ENCODE data around the gene LPP. TPM values are rescaled to one million over a fixed set of nuclear protein-coding genes. Genes with fewer than 3 reads are reported as not detected.
A peak's percentile ranks its signal among the peaks of the same experiment; 100 is the strongest.

LPP gene
- total RNA-seq, 4 donors from 2014 or later: 56.0 to 65.7 (median 58.1) TPM

DNA sequence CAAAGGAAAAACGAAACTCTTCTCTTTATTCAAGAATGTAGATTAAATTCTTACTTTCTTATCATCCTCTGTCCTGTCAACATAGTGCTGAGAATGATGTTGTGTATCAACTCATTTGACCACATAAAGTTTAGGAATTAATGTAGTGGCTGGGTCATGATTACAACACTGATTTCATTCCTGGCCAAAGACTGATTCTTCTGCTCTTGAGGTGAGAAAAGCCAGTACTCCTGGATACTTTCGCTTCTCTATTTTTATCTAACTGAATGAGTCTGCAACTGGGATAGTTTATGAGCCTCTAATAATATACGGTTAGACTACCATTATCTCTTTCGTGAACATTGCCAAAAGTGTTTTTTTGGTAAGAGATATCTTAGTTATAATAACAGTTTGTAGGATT is 173.0 kb downstream of the LPP start:
- peak overlapping the region in 1 of 4 donors; percentile 3 for H3K4me3 ChIP-seq
- peak overlapping the region; percentile 70 to 86 (median 80) for H3K27ac ChIP-seq
- DNase-seq: no peak
- no peaks in the 10 kb centered on the region for H3K27me3 ChIP-seq
- ATAC-seq: peak; percentile 68 to 83
- intact Hi-C loops (cut with DNase I; ENCODE audit: low total_unique reads): loop anchor here (2.0 kb wide), 1 partner anchor 30 kb away; no protein-coding TSS in a partner anchor
- H3K36me3 ChIP-seq: no peaks in the 10 kb centered on the region
- TF ChIP-seq, protein P1, sequence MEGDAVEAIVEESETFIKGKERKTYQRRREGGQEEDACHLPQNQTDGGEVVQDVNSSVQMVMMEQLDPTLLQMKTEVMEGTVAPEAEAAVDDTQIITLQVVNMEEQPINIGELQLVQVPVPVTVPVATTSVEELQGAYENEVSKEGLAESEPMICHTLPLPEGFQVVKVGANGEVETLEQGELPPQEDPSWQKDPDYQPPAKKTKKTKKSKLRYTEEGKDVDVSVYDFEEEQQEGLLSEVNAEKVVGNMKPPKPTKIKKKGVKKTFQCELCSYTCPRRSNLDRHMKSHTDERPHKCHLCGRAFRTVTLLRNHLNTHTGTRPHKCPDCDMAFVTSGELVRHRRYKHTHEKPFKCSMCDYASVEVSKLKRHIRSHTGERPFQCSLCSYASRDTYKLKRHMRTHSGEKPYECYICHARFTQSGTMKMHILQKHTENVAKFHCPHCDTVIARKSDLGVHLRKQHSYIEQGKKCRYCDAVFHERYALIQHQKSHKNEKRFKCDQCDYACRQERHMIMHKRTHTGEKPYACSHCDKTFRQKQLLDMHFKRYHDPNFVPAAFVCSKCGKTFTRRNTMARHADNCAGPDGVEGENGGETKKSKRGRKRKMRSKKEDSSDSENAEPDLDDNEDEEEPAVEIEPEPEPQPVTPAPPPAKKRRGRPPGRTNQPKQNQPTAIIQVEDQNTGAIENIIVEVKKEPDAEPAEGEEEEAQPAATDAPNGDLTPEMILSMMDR (IDR thresholded peaks at IDR 0.05 in 4 of 5, conservative IDR thresholded peaks at IDR 0.05 in 1 of 5): no peak
- TF ChIP-seq POLR2A (IDR thresholded peaks at IDR 0.05): no peak
- in situ Hi-C loops (cut with MboI; ENCODE audit: low sequenced_read_pairs in 4 of 4): no loop called here
- peaks cover 41 to 61% of the 10 kb centered on the region in 2 donors for H3K4me1 ChIP-seq
- H3K9me3 ChIP-seq: no peaks in the 10 kb centered on the region

DNA sequence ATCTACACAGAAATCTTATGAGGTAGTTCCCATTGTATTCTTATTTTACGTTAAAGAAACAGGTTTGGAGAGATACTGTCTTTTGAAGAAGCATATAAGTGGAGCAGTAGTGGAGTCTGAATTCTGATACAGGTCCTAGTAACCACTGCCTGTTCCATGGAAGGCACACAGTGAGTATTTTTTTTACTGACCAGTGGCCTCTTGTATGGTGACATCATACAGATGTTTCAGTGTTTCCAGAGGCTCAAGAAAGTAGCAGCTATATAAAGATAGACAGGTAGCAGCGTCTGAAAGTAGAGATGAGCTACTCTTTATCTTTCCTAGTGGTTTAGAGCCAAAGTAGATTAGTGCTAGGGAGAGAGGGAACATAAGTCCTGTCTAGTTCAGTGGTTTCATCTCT is 173.5 kb downstream of the LPP start:
- H3K27ac ChIP-seq: peak overlapping the region; percentile 70 to 86 (median 80)
- intact Hi-C loops (cut with DNase I; ENCODE audit: low total_unique reads): loop anchor here (2.0 kb wide), 1 partner anchor 31 kb away; no protein-coding TSS in a partner anchor
- in situ Hi-C loops (cut with MboI; ENCODE audit: low sequenced_read_pairs in 4 of 4): no loop called here

DNA sequence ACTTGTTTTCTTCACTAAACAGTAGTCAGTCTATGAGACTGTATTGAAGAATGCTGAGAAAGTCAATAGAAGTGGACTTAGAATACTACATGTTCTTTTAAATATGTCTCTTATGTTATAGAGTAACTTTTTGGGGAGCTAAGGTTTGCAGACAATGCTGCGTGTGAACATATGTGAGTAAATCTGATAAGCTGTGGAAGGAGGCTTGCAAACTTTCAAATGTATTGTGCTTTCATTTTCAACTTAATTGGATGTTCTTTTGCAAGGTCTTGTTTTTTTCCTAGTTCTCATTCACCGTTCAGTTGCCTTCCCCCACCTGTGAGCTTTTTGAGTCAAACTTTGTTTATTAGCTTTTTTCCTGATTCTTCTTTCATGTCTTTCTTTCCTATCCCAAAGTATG is 176.2 kb downstream of the LPP start:
- H3K4me3 ChIP-seq: no peak overlapping the region
- H3K9me3 ChIP-seq: no peaks in the 10 kb centered on the region
- peaks cover 41 to 49% of the 10 kb centered on the region in 2 donors for H3K4me1 ChIP-seq
- H3K27ac ChIP-seq: peak overlapping the region; percentile 46 to 63 (median 56)
- intact Hi-C loops (cut with DNase I; ENCODE audit: low total_unique reads) (no loop called here), in situ Hi-C loops (cut with MboI; ENCODE audit: low sequenced_read_pairs in 4 of 4) (no loop called here)
- H3K27me3 ChIP-seq: no peaks in the 10 kb centered on the region
- DNase-seq: no peak
- TF ChIP-seq, protein P1 (IDR thresholded peaks at IDR 0.05 in 4 of 5, conservative IDR thresholded peaks at IDR 0.05 in 1 of 5): no peak
- no peak for TF ChIP-seq POLR2A (IDR thresholded peaks at IDR 0.05)
- no peak for ATAC-seq
- H3K36me3 ChIP-seq: no peaks in the 10 kb centered on the region

More for the DNA sequence above, 173.5 kb downstream of the LPP start:
- Histone ChIP-seq H3K9me3 (no peaks in the 10 kb centered on the region), H3K4me3 (peak overlapping the region in 1 of 4 donors; percentile 3), H3K36me3 (no peaks in the 10 kb centered on the region), H3K27me3 (no peaks in the 10 kb centered on the region), H3K4me1 (peaks cover 41 to 57% of the 10 kb centered on the region in 2 donors)
- ATAC-seq (peak; percentile 16 to 39), DNase-seq (no peak)
- TF ChIP-seq POLR2A (IDR thresholded peaks at IDR 0.05): no peak
- TF ChIP-seq, protein P1 (IDR thresholded peaks at IDR 0.05 in 4 of 5, conservative IDR thresholded peaks at IDR 0.05 in 1 of 5): no peak

DNA sequence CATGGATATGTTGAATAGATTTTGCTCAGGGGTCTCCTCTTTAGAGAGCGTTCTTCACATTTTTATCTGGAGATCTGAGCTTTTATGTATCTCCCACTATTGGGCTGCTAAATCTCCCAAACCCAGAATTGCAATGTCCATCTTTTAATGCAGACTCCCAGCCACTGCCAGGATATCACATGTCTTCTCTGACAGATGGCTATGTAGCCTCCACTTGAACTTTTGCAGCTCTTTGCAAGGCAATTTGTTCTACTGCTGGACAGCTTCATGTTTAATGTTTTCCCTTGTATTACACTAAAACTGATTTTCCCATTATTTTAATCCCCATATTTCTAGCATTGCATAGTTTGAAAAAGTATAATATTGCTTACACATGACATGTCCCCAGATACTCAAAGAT is 177.2 kb downstream of the LPP start:
- H3K4me3 ChIP-seq: no peak overlapping the region
- H3K4me1 ChIP-seq: peaks cover 37 to 43% of the 10 kb centered on the region in 2 donors
- intact Hi-C loops (cut with DNase I; ENCODE audit: low total_unique reads): no loop called here
- in situ Hi-C loops (cut with MboI; ENCODE audit: low sequenced_read_pairs in 4 of 4): no loop called here
- DNase-seq (no peak), ATAC-seq (peak in 1 of 2 donors; percentile 61)
- TF ChIP-seq, protein P1 (IDR thresholded peaks at IDR 0.05 in 4 of 5, conservative IDR thresholded peaks at IDR 0.05 in 1 of 5): no peak
- H3K27me3 ChIP-seq: no peaks in the 10 kb centered on the region
- no peaks in the 10 kb centered on the region for H3K36me3 ChIP-seq
- peak overlapping the region in 3 of 4 donors; percentile 51 to 63 (median 62) for H3K27ac ChIP-seq
- no peaks in the 10 kb centered on the region for H3K9me3 ChIP-seq

DNA sequence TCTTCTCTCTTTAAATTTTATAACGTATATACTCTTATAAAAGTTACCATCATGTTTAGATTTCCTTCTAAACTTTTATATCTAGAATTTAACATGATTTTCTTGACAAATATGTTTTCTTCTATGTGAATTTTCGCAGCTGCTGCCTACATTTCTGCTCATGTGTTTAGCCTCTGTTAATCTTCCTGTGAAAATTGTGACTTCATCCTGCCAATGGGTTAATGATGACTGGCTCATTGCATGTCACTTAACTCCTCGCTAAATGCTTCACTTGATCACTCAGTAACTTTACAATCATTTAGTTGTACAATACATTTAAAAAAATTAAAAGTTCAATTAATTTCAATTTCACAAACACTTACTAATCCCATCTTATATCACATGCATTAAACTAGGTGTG is 178.1 kb downstream of the LPP start:
- H3K27ac ChIP-seq: no peak overlapping the region
- no peak overlapping the region for H3K4me3 ChIP-seq
- no peak for DNase-seq
- in situ Hi-C loops (cut with MboI; ENCODE audit: low sequenced_read_pairs in 4 of 4) (no loop called here), intact Hi-C loops (cut with DNase I; ENCODE audit: low total_unique reads) (no loop called here)
- no peak for ATAC-seq
- H3K4me1 ChIP-seq: peaks cover 28 to 34% of the 10 kb centered on the region in 2 donors
- no peaks in the 10 kb centered on the region for H3K36me3 ChIP-seq
- H3K9me3 ChIP-seq: no peaks in the 10 kb centered on the region
- H3K27me3 ChIP-seq: no peaks in the 10 kb centered on the region
- TF ChIP-seq, protein P1 (IDR thresholded peaks at IDR 0.05 in 4 of 5, conservative IDR thresholded peaks at IDR 0.05 in 1 of 5): no peak
- TF ChIP-seq POLR2A (IDR thresholded peaks at IDR 0.05): no peak

Data from gastrocnemius medialis (tissue), 4 donors.